VCaP (cell line): ENCODE results near the gene EEIG2.

ENCODE experiments used
- H3K27ac ChIP-seq: fragments of 450-650 bp; 2 replicates; pipeline ENCODE4 v1.5.1; 2017
- CTCF ChIP-seq: fragments of 450-650 bp; conservative IDR thresholded peaks from 2 replicates; pipeline ENCODE4 v1.5.1; 2017; ENCODE audit warnings: mild to moderate bottlenecking, moderate library complexity

Gene EEIG2

GRCh38 chr1:108565512-108565911, 5.6 kb downstream of the EEIG2 start:
- no peak overlapping the region for H3K27ac ChIP-seq
- TF ChIP-seq CTCF: no peak

- no peak overlapping the region for H3K27ac ChIP-seq
- no peak for TF ChIP-seq CTCF
Measured at GRCh38 chr1:108568589-108568988, 8.7 kb downstream of the EEIG2 start.

GRCh38 chr1:108569097-108569728, 9.3 kb downstream of the EEIG2 start:
- H3K27ac ChIP-seq: no peak overlapping the region
- no peak for TF ChIP-seq CTCF

- no peak overlapping the region for H3K27ac ChIP-seq
- TF ChIP-seq CTCF: no peak; the same call in 1 of the 2 replicates
Measured at GRCh38 chr1:108570128-108570527, 10.2 kb downstream of the EEIG2 start.

- no peak for TF ChIP-seq CTCF
- H3K27ac ChIP-seq: no peak overlapping the region
Measured at GRCh38 chr1:108570998-108571401, 11.1 kb downstream of the EEIG2 start.

- TF ChIP-seq CTCF: no peak
- no peak overlapping the region for H3K27ac ChIP-seq
Measured at GRCh38 chr1:108572182-108572581, 12.3 kb downstream of the EEIG2 start.

- no peak overlapping the region for H3K27ac ChIP-seq
- no peak for TF ChIP-seq CTCF
Measured at GRCh38 chr1:108573183-108573582, 13.3 kb downstream of the EEIG2 start.
